KMS-11 (cell line): Measurements from ENCODE around the gene UCK2.

Experiments
- H2AFZ ChIP-seq: fragments of 200-600 bp; sonication (generic); 2 replicates; pipeline ENCODE4 v1.6.1; 2016; ENCODE audit warnings: antibody characterized with exemption, mixed run types, low read depth
- H3K27ac ChIP-seq: fragments of 200-600 bp; sonication (generic); 2 replicates; pipeline ENCODE4 v1.6.1; 2016; ENCODE audit warnings: mild to moderate bottlenecking, mixed run types
- H3K27me3 ChIP-seq: fragments of 200-600 bp; sonication (generic); 2 replicates; pipeline ENCODE4 v1.6.1; 2017; ENCODE audit warnings: mild to moderate bottlenecking, low read depth, mixed run types, moderate library complexity; ENCODE audit not compliant: insufficient read depth
- H3K36me3 ChIP-seq: fragments of 200-600 bp; sonication (generic); 2 replicates; pipeline ENCODE4 v1.6.1; 2017; ENCODE audit warnings: mild to moderate bottlenecking, mixed run types; ENCODE audit not compliant: insufficient read depth
- H3K4me1 ChIP-seq: fragments of 200-600 bp; sonication (generic); 2 replicates; pipeline ENCODE4 v1.6.1; 2016; ENCODE audit warnings: mild to moderate bottlenecking, low read depth, mixed run types; ENCODE audit not compliant: poor library complexity, severe bottlenecking
- H3K4me2 ChIP-seq: fragments of 200-600 bp; sonication (generic); 2 replicates; pipeline ENCODE4 v1.7.0; 2016; ENCODE audit warnings: mild to moderate bottlenecking, mixed run types
- H3K4me3 ChIP-seq: fragments of 200-600 bp; sonication (generic); IDR thresholded peaks from 2 replicates; pipeline ENCODE4 v1.6.1; 2017; ENCODE audit warnings: low read depth, low read length, mixed read lengths; ENCODE audit not compliant: insufficient read depth
- H3K79me2 ChIP-seq: fragments of 200-600 bp; sonication (generic); 2 replicates; pipeline ENCODE4 v1.6.1; 2016; ENCODE audit warnings: low read depth, mixed run types; ENCODE audit not compliant: insufficient read depth
- H3K9ac ChIP-seq: fragments of 200-600 bp; sonication (generic); 2 replicates; pipeline ENCODE4 v1.6.1; 2016; ENCODE audit warnings: mild to moderate bottlenecking, mixed run types
- H4K20me1 ChIP-seq: fragments of 200-600 bp; sonication (generic); 2 replicates; pipeline ENCODE4 v1.6.1; 2016; ENCODE audit warnings: mild to moderate bottlenecking, mixed run types; ENCODE audit not compliant: insufficient read depth
- TF ChIP-seq, protein P1 (sequence below): fragments of 200-600 bp; sonication (generic); conservative IDR thresholded peaks from 2 replicates; pipeline ENCODE4 v1.6.1; 2017; ENCODE audit warnings: low read depth, mild to moderate bottlenecking, antibody characterized with exemption, low read length, moderate library complexity, mixed read lengths

The UCK2 gene

GRCh38 chr1:165853528-165854075 is 26.2 kb downstream of the UCK2 start:
- Histone ChIP-seq H3K79me2 (peaks cover 97% of the 10 kb centered on the region), H4K20me1 (peaks cover 97% of the 10 kb centered on the region), H3K4me2 (no peak overlapping the region), H3K36me3 (no peaks in the 10 kb centered on the region), H3K4me3 (no peak overlapping the region), H3K9ac (no peak overlapping the region), H2AFZ (no peak overlapping the region), H3K27ac (no peak overlapping the region), H3K4me1 (peaks cover 95% of the 10 kb centered on the region), H3K27me3 (no peaks in the 10 kb centered on the region)
- TF ChIP-seq, protein P1, sequence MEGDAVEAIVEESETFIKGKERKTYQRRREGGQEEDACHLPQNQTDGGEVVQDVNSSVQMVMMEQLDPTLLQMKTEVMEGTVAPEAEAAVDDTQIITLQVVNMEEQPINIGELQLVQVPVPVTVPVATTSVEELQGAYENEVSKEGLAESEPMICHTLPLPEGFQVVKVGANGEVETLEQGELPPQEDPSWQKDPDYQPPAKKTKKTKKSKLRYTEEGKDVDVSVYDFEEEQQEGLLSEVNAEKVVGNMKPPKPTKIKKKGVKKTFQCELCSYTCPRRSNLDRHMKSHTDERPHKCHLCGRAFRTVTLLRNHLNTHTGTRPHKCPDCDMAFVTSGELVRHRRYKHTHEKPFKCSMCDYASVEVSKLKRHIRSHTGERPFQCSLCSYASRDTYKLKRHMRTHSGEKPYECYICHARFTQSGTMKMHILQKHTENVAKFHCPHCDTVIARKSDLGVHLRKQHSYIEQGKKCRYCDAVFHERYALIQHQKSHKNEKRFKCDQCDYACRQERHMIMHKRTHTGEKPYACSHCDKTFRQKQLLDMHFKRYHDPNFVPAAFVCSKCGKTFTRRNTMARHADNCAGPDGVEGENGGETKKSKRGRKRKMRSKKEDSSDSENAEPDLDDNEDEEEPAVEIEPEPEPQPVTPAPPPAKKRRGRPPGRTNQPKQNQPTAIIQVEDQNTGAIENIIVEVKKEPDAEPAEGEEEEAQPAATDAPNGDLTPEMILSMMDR, result no peak

- H3K27me3 ChIP-seq, result no peaks in the 10 kb centered on the region
- H2AFZ ChIP-seq, result no peak overlapping the region
- no peak overlapping the region for H3K9ac ChIP-seq
- peaks cover 93% of the 10 kb centered on the region for H3K4me1 ChIP-seq
- H3K79me2 ChIP-seq, result peaks cover 97% of the 10 kb centered on the region
- H3K4me3 ChIP-seq, result no peak overlapping the region
- H4K20me1 ChIP-seq, result peaks cover 97% of the 10 kb centered on the region
- no peak overlapping the region for H3K27ac ChIP-seq
- H3K4me2 ChIP-seq, result no peak overlapping the region
- TF ChIP-seq, protein P1, result no peak
- no peaks in the 10 kb centered on the region for H3K36me3 ChIP-seq
Observed at GRCh38 chr1:165854101-165854845, 26.9 kb downstream of the UCK2 start.

DNA sequence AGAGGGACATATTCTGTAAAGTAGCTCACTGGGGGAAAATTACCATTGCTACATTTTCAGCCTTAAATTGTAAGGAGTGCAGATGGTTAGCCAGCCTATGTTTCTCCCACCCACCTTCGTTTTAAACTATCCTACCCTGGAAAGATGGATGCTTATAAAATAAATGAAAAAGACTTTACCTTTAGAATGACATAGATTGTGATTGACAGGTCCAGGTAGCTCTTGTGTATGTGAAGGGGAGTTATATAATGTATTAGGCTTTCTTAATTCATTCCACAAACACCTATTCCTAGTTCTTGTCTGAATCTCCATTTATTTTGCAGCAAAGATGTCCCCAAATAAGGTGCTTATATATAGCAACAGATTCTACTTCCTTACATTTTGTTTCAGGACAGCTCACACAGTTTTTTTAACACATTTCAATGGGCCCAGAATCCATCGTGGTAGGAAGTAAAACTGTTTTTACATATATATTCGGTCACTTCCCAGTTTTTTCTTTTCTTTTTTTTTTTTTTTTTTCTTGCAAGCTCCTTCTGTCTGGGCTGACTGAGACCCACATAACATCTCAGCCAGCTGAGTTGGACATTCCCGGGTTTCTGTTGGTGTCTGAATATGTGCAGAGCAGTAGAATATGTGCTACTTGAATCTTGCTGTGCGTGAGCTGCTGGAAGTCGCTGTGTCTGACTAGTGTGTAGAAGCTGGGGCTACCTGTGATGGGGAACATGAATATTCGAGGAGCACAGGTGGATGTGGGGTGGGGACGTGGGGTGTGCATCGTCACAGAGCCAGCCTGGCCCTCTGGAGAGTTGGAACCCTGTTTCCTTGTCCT is 27.8 kb downstream of the UCK2 start:
- Histone ChIP-seq H4K20me1 (peaks cover 95% of the 10 kb centered on the region), H3K36me3 (no peaks in the 10 kb centered on the region), H3K4me3 (no peak overlapping the region), H3K27me3 (no peaks in the 10 kb centered on the region), H3K4me1 (peaks cover 87% of the 10 kb centered on the region), H2AFZ (no peak overlapping the region), H3K4me2 (no peak overlapping the region), H3K79me2 (peaks cover 97% of the 10 kb centered on the region), H3K27ac (no peak overlapping the region), H3K9ac (no peak overlapping the region)
- TF ChIP-seq, protein P1, result no peak

- H3K4me3 ChIP-seq, result no peak overlapping the region
- peaks cover 79% of the 10 kb centered on the region for H3K4me1 ChIP-seq
- no peak overlapping the region for H2AFZ ChIP-seq
- no peaks in the 10 kb centered on the region for H3K27me3 ChIP-seq
- H3K27ac ChIP-seq, result no peak overlapping the region
- no peaks in the 10 kb centered on the region for H3K36me3 ChIP-seq
- H3K9ac ChIP-seq, result no peak overlapping the region
- peaks cover 99% of the 10 kb centered on the region for H3K79me2 ChIP-seq
- TF ChIP-seq, protein P1, result no peak
- no peak overlapping the region for H3K4me2 ChIP-seq
- H4K20me1 ChIP-seq, result peaks cover 97% of the 10 kb centered on the region
Observed at GRCh38 chr1:165856021-165856420, 28.6 kb downstream of the UCK2 start.
